ENCODE results near the gene BOLL. TPM values are rescaled to one million over a fixed set of nuclear protein-coding genes. Genes with fewer than 3 reads are reported as not detected.
"Not testable (repeated sequence)": the region's sequence is repeated elsewhere in the genome, so short reads cannot be mapped to it uniquely, and the experiment has no call there.

Gene BOLL
- total RNA-seq, 1 donor from 2014 or later, result 0.22 TPM

DNA sequence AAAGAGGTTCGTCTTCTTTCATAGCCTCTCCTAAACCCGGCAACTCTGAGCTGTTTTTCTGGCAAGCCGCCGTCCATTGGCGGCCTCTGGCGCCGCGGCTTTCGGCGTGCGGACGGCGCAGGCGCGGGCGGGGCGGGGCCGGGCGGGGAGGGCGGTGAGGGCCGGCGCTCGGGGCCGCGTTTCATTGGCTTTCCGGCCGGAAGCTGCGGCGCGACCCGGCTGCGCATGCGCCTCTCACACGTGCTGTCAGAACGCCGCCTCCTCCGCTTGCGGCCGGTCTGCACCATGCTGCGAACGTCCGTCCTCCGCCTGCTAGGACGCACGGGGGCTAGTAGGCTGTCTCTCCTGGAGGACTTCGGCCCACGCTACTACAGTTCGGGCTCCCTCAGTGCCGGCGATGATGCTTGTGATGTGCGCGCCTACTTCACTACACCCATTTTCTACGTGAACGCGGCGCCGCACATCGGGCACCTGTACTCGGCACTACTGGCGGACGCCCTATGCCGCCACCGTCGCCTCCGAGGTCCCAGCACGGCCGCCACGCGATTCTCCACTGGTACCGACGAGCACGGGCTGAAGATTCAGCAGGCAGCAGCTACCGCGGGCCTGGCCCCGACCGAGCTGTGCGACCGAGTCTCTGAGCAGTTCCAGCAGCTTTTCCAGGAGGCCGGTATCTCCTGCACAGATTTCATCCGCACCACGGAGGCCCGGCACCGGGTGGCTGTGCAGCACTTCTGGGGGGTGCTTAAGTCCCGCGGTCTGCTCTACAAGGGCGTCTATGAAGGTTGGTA is 79.8 kb downstream of the BOLL start, which contains the start of gene MARS2:
TSS of gene MARS2 (plus strand) at position 249 of the 791 bp plus-strand sequence. CDS start at position 286, 37 bp downstream.
- DNase-seq (ENCODE audit: low spot score, unreplicated experiment), result peak; percentile 89

DNA sequence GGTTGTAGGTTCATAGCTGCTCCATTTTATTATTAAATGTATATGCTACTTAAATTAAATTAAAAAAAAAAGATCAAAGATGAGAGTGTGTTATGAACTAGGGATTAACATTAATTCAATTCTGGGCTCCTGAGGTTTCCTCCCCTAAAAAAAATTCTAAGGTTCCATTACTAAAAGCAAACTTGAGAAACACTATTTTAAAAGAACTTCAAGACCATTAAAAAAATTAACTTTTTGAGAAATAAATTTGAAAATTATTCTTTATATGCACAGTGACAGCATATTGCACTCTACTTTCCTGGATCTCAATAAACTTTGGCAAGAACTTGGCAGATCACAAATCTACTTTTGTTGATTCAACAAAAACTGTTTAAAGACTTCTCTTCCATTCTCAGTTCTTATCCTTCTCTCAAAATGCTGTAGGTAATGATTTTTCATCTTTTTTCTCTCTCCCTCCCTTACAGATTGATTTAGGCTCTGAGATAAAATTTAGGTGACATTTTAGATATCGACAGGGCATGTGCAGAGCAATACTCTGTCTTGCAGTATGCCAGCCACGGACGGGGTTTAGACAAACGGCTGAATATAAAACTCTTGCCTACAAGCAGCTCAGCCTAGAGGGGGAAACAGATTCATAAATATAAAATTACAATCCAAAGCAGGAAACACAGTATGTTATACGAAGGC is 80.5 kb downstream of the BOLL start:
- H3K4me1 Mint-ChIP-seq (ENCODE audit: low read depth), result peaks cover 25% of the 10 kb centered on the region
- no peaks in the 10 kb centered on the region for H3K36me3 Mint-ChIP-seq (ENCODE audit: insufficient read depth)
- H3K27me3 Mint-ChIP-seq, result no peaks in the 10 kb centered on the region
- no peaks in the 10 kb centered on the region for H3K9me3 Mint-ChIP-seq (ENCODE audit: low read depth)
- TF ChIP-seq, protein P1, sequence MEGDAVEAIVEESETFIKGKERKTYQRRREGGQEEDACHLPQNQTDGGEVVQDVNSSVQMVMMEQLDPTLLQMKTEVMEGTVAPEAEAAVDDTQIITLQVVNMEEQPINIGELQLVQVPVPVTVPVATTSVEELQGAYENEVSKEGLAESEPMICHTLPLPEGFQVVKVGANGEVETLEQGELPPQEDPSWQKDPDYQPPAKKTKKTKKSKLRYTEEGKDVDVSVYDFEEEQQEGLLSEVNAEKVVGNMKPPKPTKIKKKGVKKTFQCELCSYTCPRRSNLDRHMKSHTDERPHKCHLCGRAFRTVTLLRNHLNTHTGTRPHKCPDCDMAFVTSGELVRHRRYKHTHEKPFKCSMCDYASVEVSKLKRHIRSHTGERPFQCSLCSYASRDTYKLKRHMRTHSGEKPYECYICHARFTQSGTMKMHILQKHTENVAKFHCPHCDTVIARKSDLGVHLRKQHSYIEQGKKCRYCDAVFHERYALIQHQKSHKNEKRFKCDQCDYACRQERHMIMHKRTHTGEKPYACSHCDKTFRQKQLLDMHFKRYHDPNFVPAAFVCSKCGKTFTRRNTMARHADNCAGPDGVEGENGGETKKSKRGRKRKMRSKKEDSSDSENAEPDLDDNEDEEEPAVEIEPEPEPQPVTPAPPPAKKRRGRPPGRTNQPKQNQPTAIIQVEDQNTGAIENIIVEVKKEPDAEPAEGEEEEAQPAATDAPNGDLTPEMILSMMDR (IDR thresholded peaks at IDR 0.05; ENCODE audit: unreplicated experiment), result no peak
- peak overlapping the region; percentile 89 for H3K27ac Mint-ChIP-seq
- no peak for DNase-seq (ENCODE audit: low spot score, unreplicated experiment)
- peak overlapping the region; percentile 86 for H3K4me3 Mint-ChIP-seq (ENCODE audit: low read depth)

More for the DNA sequence above, 79.8 kb downstream of the BOLL start, which contains the start of gene MARS2:
- TF ChIP-seq, protein P1 (IDR thresholded peaks at IDR 0.05; ENCODE audit: unreplicated experiment), result no peak
- H3K9me3 Mint-ChIP-seq (ENCODE audit: low read depth), result no peaks in the 10 kb centered on the region
- H3K36me3 Mint-ChIP-seq (ENCODE audit: insufficient read depth), result no peaks in the 10 kb centered on the region
- no peaks in the 10 kb centered on the region for H3K27me3 Mint-ChIP-seq
- H3K4me3 Mint-ChIP-seq (ENCODE audit: low read depth), result peak within 1 kb of the TSS; percentile 86
- peak within 1 kb of the TSS; percentile 89 for H3K27ac Mint-ChIP-seq
- peaks cover 25% of the 10 kb centered on the region for H3K4me1 Mint-ChIP-seq (ENCODE audit: low read depth)

DNA sequence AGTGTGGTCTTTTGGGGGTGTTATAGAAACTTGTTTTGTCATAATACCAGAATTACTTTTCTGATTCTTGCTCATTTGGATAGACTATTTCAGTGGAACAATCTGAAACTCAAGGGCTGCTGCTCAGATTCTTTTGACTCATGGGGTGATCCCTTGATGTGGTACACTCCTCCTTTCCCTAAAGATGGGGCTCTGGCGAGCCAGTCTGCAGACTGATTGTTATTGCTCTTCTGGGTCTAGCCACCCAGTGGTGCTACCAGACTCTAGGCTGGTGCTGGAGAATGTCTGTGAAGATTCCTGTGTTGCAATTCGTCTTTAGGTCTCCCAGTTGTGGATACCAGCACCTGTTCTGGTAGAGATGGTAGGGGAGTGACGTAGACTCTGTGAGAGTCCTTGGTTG is 84.2 kb downstream of the BOLL start:
- peaks cover 2% of the 10 kb centered on the region for H3K4me1 Mint-ChIP-seq (ENCODE audit: low read depth)
- H3K9me3 Mint-ChIP-seq (ENCODE audit: low read depth), result peaks cover 6% of the 10 kb centered on the region
- TF ChIP-seq, protein P1 (IDR thresholded peaks at IDR 0.05; ENCODE audit: unreplicated experiment), result no peak
- H3K27ac Mint-ChIP-seq, result peak overlapping the region; percentile 18
- DNase-seq (ENCODE audit: low spot score, unreplicated experiment), result no peak
- no peak overlapping the region for H3K4me3 Mint-ChIP-seq (ENCODE audit: low read depth)
- H3K27me3 Mint-ChIP-seq, result no peaks in the 10 kb centered on the region
- H3K36me3 Mint-ChIP-seq (ENCODE audit: insufficient read depth), result peaks cover 6% of the 10 kb centered on the region

DNA sequence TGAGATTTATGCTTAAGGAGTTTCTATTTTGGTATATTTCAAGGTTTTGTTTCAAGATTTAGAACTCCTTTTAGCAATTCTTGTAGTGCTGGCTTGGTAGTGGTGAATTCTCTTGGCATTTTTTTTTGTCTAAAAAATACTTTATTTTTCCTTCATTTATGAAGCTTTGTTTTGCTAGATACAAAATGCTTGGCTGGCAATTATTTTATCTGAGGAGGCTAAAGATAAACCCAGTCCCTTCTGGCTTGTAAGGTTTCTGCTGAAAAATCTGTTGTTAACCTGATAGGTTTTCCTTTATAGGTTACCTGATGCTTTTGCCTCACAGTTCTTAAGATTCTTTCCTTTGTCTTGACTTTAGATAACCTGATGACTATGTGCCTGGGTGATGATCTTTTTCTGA is 85.4 kb downstream of the BOLL start:
- H3K36me3 Mint-ChIP-seq (ENCODE audit: insufficient read depth); H3K4me1 Mint-ChIP-seq (ENCODE audit: low read depth); H3K4me3 Mint-ChIP-seq (ENCODE audit: low read depth); H3K27ac Mint-ChIP-seq; H3K27me3 Mint-ChIP-seq; DNase-seq (ENCODE audit: low spot score, unreplicated experiment): not testable (repeated sequence)
- H3K9me3 Mint-ChIP-seq (ENCODE audit: low read depth), result peaks cover 11% of the 10 kb centered on the region

DNA sequence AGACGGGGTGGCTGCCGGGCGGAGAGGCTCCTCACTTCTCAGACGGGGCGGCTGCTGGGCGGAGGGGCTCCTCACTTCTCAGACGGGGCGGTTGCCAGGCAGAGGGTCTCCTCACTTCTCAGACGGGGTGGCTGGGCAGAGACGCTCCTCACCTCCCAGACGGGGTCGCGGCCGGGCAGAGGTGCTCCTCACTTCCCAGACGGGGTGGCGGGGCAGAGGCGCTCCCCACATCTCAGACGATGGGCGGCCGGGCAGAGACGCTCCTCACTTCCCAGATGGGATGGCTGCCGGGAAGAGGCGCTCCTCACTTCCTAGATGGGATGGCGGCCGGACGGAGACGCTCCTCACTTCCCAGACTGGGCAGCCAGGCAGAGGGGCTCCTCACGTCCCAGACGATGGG is 88.5 kb downstream of the BOLL start:
- H3K27me3 Mint-ChIP-seq; H3K4me1 Mint-ChIP-seq (ENCODE audit: low read depth); H3K27ac Mint-ChIP-seq; H3K36me3 Mint-ChIP-seq (ENCODE audit: insufficient read depth); H3K4me3 Mint-ChIP-seq (ENCODE audit: low read depth); DNase-seq (ENCODE audit: low spot score, unreplicated experiment): not testable (repeated sequence)
- peaks cover 16% of the 10 kb centered on the region for H3K9me3 Mint-ChIP-seq (ENCODE audit: low read depth)

DNA sequence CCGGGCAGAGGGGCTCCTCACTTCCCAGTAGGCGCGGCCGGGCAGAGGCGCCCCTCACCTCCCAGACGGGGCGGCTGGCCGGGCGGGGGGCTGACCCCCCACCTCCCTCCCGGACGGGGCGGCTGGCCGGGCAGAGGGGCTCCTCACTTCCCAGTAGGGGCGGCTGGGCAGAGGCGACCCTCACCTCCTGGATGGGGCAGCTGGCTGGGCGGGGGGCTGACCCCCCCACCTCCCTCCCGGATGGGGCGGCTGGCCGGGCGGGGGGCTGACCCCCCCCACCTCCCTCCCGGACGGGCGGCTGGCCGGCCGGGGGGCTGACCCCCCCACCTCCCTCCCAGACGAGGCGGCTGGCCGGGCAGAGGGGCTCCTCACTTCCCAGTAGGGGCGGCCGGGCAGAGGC is 89.1 kb downstream of the BOLL start:
- H3K4me3 Mint-ChIP-seq (ENCODE audit: low read depth); H3K27ac Mint-ChIP-seq; H3K4me1 Mint-ChIP-seq (ENCODE audit: low read depth); H3K36me3 Mint-ChIP-seq (ENCODE audit: insufficient read depth); H3K27me3 Mint-ChIP-seq; DNase-seq (ENCODE audit: low spot score, unreplicated experiment): not testable (repeated sequence)
- peaks cover 16% of the 10 kb centered on the region for H3K9me3 Mint-ChIP-seq (ENCODE audit: low read depth)

DNA sequence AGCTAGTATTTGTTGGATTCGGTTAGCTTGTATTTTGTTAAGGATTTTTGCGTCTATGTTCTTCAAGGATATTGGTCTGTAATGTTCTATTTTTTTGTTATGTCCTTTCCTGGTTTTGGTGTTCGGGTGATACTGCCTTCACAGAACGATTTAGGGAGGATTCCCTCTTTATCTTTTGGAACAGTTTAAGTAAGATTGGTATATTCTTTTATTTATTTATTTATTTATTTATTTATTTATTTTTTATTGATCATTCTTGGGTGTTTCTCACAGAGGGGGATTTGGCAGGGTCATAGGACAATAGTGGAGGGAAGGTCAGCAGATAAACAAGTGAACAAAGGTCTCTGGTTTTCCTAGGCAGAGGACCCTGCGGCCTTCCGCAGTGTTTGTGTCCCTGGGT is 89.9 kb downstream of the BOLL start:
- not testable (repeated sequence) for H3K27me3 Mint-ChIP-seq; H3K36me3 Mint-ChIP-seq (ENCODE audit: insufficient read depth); H3K4me3 Mint-ChIP-seq (ENCODE audit: low read depth); H3K27ac Mint-ChIP-seq; DNase-seq (ENCODE audit: low spot score, unreplicated experiment); H3K4me1 Mint-ChIP-seq (ENCODE audit: low read depth)
- peaks cover 16% of the 10 kb centered on the region for H3K9me3 Mint-ChIP-seq (ENCODE audit: low read depth)
